Kidney epithelial cell (primary cell): ENCODE data around the gene ZDHHC5. TPM values are rescaled to one million over a fixed set of nuclear protein-coding genes. Genes with fewer than 3 reads are reported as not detected.
"Not testable (repeated sequence)": the region's sequence is repeated elsewhere in the genome, so short reads cannot be mapped to it uniquely, and the experiment has no call there.

Experiments used
- DNase-seq: peaks from one replicate; pipeline ENCODE4 v3.0.0-alpha.2; 2010; ENCODE audit warnings: low read depth
- H3K27me3 ChIP-seq: 2 replicates; pipeline ENCODE4 v1.6.0; 2011; ENCODE audit warnings: low read length; ENCODE audit not compliant: control insufficient read depth, insufficient read depth
- H3K36me3 ChIP-seq: 2 replicates; pipeline ENCODE4 v1.5.1; 2011; ENCODE audit warnings: low read length; ENCODE audit not compliant: control insufficient read depth, insufficient read depth
- H3K4me3 ChIP-seq: 2 replicates; pipeline ENCODE4 v1.5.1; 2011; ENCODE audit warnings: low read depth, mild to moderate bottlenecking, control low read depth, low read length
- CTCF ChIP-seq: IDR thresholded peaks from 2 replicates; pipeline ENCODE4 v1.5.1; 2011; ENCODE audit warnings: mild to moderate bottlenecking, moderate library complexity, low read length, control low read depth, inconsistent platforms; ENCODE audit not compliant: insufficient read depth, poor library complexity, severe bottlenecking
- total RNA-seq: library from RNA; depleted of rRNA; stranded (reverse); fragments of >200 nt; gene quantifications from 2 replicates; pipeline ENCODE4 v1.2.3, GENCODE V29; 2015

Gene ZDHHC5
- total RNA-seq, 1 donor from 2014 or later = 62.4 TPM

DNA sequence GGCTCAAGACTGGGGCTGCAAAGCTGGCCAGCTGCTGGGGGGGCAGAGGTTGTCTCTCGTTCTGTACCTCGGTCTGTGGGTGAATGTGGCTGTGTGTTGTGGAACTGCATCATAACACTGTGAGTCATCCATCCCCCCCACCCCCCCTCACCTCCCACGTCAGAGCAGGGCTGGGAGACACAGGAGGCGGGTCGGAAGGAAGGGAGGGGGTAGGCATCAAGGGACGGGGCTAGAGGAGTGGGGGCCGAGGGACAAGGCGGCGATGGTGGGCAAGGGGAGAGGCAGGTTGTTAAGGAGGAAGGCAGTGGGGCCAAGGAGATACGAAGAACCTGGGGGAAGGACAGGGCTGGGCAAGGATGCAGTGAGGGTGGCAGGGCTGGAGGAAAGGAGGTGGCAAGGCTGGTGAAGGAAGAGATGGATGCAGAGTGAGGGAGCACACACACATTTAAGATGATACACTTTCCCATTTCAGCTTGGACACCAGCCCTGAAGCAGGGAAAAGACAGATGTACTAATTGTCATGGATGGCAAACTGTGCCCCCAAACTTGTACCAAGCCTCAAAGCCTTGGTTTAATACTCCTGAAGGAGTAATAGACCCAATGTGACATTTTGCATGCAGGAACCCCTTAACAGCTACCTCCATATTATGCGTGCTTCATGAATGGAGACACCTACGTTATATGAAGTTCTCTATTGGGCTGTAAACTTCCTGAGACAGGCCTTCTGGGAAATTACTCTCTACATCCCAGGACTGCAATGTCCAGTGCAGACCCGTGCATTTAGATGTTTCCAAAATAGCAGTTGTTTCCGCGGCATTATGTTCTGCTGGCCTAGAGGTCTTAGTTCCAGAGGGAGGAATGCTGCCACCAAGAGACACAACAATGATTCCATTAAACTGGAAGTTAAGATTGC is 17.8 kb upstream of the ZDHHC5 start, which contains the start of gene YPEL4:
TSS of gene YPEL4 (minus strand) at position 87 of the 913 bp plus-strand sequence. CDS start 2,805 bp downstream, outside the sequence.
- peaks cover 39% of the 10 kb centered on the region for H3K27me3 ChIP-seq
- no peak for TF ChIP-seq CTCF
- H3K36me3 ChIP-seq = no peaks in the 10 kb centered on the region
- no peak for DNase-seq
- H3K4me3 ChIP-seq = peak within 1 kb of the TSS; percentile 29

DNA sequence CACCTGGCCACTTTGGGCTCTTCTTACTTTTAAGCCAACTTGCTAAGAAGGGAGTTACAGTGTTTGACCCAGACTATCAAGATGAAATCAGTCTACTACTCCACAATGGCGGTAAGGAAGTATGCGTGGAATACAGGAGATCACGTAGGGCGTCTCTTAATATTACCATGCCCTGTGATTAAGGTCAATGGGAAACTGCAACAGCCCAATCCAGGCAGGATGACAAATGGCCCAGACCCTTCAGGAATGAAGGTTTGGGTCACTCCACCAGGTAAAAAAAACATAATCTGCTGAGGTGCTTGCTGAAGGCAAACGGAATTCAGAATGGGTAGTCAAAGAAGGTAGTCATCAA is 17.2 kb upstream of the ZDHHC5 start:
- no peak for DNase-seq
- no peak for TF ChIP-seq CTCF
- H3K36me3 ChIP-seq = no peaks in the 10 kb centered on the region
- H3K4me3 ChIP-seq = no peak overlapping the region
- H3K27me3 ChIP-seq = peaks cover 36% of the 10 kb centered on the region

- DNase-seq = no peak
- Histone ChIP-seq H3K4me3 (no peak overlapping the region), H3K36me3 (no peaks in the 10 kb centered on the region), H3K27me3 (peaks cover 29% of the 10 kb centered on the region)
- no peak for TF ChIP-seq CTCF
Observed at GRCh38 chr11:57651408-57651807, 16.5 kb upstream of the ZDHHC5 start.

DNA sequence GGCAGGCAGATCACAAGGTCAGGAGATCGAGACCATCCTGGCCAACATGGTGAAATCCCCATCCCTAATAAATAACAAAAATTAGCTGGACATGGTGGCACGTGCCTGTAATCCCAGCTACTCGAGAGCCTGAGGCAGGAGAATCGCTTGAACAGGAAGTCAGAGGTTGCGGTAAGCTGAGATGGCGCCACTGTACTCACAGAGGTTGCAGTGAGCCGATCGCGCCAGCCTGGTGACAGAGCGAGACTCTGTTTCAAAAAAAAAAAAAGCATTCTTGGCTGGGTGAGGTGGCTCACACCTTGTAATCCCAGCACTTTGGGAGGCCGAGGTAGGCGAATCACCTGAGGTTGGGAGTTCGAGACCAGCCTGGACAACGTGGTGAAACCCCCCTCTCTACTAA is 15.7 kb upstream of the ZDHHC5 start:
- H3K4me3 ChIP-seq, DNase-seq, H3K36me3 ChIP-seq: not testable (repeated sequence)
- H3K27me3 ChIP-seq = peaks cover 20% of the 10 kb centered on the region

DNA sequence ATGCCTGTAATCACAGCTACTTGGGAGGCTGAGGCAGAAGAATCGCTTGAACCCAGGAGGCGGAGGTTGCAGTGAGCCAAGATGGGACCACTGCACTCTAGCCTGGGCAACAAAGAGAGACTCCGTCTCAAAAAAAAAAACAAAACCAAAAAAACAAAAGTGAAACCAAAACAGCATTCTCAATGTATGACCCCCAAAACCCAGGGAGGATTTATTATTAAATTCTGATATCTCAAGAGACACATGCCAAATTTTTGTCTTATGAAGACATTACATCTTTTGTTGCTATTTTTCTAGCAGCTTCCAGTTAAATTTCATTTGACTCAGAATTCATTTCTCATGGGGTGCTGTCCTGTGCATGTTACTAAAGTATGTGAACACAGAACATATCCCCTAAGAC is 15.3 kb upstream of the ZDHHC5 start:
- Histone ChIP-seq H3K4me3 (no peak overlapping the region), H3K27me3 (peaks cover 16% of the 10 kb centered on the region), H3K36me3 (no peaks in the 10 kb centered on the region)
- DNase-seq = no peak
- no peak for TF ChIP-seq CTCF

- H3K36me3 ChIP-seq = no peaks in the 10 kb centered on the region
- H3K27me3 ChIP-seq = peaks cover 11% of the 10 kb centered on the region
- no peak for DNase-seq
- no peak overlapping the region for H3K4me3 ChIP-seq
- TF ChIP-seq CTCF = no peak
Observed at GRCh38 chr11:57653163-57653562, 14.8 kb upstream of the ZDHHC5 start.
